HG03571 (cell line): ENCODE measurements around the gene DGCR2.
"Not testable (repeated sequence)": the region's sequence is repeated elsewhere in the genome, so short reads cannot be mapped to it uniquely, and the experiment has no call there.

Experiments used
- ATAC-seq: cut with Tn5 transposase; IDR thresholded peaks from one replicate; pipeline ENCODE4 v1.9.1; 2021; ENCODE audit not compliant: unreplicated experiment

DGCR2 gene

DNA sequence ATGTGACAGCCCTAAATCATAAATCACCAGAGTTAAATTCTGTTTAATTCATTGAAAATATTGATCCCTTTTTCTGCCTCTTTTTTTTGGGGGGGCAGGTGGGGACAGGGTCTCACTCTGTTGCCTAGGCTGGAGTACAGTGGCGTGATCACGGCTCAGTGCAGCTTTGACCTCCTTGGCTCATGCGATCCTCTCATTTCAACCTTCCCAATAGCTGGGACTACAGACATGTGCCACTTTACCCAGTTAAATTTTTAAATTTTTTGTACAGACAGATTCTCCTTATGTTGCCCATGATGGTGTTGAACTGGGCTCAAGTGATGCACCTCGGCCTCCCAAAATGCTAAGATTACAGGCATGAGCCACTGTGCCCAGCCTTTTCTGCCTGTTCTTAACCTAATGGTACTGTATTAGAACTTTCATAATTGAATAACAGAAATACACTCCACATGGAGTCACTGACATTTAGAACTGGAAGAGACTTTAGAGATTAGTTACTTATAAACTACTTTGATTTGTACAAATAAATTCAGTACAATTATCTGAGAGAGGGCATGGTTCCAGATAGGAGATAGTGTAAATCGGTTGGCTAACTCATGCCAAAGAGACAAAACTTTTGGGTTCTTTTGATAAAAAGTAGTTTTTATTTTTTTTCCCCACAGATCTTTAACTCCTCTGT lies 109.8 kb downstream of the DGCR2 start:
- no peak for ATAC-seq

DNA sequence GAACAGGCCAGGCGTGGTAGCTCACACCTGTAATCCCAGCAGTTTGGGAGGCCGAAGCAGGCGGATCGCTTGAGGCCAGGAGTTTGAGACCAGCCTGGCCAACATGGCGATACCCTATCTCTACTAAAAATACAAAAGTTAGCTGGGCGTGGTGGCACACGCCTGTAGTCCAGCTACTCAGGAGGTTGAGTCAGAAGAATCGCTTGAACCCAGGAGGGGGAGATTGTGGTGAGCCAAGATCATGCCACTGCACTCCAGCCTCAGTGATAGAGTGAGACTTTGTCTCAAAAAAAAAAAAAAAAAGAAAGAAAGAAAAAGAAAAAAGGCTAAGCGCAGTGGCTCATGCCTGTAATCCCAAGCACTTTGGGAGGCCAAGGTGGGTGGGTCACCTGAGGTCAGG lies 110.6 kb downstream of the DGCR2 start:
- not testable (repeated sequence) for ATAC-seq

DNA sequence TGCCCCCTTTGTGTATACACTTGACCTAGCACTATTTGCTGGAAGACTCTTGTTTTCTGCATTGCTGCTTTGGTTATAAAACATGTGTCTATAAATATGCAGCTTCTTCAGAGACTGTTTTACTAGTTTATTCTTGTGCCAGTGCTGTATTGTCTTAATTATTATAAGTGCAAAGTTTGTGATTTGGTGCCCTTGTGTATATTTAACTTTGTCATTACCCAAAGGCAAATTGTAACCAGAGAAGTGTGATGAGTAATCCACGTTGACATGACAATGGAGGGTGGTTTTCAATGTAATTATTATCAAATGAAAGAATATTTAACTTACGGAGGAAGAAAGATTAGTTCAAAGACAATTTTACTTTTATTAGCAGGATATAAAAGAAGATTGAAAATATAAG lies 111.1 kb downstream of the DGCR2 start:
- ATAC-seq, result no peak

DNA sequence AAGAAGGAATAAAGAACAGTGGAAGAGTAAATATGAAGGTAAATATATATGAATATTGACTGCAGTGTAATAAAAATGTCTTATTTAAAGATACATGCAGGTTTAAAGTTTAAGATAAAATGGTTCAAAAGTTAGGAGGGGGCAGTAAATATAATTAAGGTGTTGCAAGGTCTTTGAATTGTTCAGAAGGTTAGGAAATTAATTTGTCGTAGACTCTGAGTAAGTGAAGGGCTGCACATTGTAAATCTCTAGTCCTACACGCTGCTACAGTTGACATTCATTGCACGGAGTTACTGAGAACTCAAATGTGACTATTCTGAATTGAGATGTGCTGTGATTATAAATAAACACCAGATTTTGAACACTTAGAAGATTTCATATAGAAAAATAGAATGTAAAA lies 116.3 kb downstream of the DGCR2 start:
- no peak for ATAC-seq

DNA sequence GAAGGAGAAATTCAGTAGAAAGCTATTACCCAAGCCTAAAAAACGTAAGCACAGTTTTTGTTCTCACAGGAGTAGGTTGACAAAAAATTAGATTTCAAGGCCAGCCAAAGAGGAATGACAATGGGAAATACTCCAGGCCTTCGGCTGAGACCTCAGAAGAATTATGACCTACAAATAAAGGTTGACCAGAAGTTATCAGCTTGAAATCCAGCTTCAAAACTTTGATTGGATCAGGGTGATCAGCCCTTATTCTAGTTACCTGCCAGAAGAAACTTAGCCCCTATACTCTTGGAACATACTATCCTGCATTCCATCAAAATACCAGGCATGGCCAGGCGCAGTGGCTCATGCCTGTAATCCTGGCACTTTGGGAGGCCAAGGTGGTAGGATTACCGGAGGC lies 117.7 kb downstream of the DGCR2 start:
- ATAC-seq, result no peak

DNA sequence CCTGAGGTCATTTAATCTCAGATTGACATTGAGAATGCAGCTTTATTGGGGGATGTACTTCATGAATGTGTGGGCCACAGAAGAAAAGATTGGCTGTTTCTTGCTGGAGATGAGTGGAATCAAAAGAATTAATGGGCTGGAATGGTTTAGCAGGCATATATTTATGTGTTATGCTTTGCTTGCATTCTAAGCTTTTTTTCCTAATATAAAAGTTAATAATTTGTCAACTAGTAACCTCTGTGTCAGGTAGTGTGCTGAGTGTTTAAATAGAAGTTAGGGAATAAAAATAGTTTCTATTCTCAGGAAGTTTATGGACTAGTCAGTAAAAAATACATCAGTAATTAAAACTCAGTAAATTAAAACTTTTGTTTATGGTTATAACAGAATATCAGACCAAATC lies 118.7 kb downstream of the DGCR2 start:
- ATAC-seq, result no peak

DNA sequence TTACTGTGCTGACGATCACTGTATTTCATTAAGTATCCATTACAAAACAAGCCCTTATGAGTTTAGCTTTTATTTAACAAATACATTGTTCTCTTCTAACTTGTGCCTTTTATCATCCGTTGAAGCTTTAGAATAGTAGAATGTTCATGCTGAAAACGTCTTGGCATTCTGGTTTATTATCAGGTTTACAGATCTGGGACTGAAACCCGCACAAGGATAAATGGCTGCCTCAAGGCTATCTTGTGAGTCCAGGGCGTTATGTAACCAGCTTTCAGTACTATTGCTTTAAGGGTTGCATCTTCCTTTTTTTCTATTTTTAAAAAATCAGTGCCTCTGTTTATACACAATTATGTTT lies 119.6 kb downstream of the DGCR2 start:
- ATAC-seq, result no peak

DNA sequence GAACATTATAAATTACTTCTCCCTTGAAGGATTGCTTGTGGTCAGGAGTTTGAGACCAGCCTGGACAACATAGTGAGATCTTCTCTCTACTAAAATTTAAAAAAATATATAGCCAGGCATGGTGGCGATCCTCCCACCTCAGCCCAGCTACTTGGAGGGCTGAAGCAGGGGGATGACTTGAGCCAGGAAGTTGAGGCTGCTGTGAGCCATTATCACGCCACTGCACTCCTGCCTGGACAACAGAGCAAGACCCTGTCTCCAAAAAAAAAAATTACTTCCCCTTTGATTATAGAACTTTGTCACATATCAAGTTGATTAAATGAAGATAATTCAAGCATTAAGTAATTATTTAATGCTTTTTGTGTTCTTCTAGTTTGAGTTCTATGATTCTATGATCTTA lies 121.0 kb downstream of the DGCR2 start:
- no peak for ATAC-seq

DNA sequence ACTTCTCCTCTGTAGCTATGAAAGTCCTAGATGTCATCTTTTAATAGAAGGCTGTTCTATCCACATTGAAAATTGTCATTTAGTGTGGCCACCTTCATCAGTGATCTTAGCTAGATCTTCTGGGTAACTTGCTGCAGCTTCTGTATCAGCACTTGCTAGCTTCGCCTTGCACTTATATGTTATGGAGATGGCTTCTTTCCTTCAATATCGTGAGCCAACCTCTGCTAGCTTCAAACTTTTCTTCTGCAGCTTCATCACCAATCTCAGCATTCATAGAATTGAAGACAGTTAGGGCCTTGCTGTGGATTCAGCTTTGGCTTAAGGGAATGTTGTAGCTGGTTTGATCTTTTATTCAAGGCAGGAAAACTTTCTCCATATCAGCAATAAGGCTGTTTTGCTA lies 122.1 kb downstream of the DGCR2 start:
- ATAC-seq, result not testable (repeated sequence)

DNA sequence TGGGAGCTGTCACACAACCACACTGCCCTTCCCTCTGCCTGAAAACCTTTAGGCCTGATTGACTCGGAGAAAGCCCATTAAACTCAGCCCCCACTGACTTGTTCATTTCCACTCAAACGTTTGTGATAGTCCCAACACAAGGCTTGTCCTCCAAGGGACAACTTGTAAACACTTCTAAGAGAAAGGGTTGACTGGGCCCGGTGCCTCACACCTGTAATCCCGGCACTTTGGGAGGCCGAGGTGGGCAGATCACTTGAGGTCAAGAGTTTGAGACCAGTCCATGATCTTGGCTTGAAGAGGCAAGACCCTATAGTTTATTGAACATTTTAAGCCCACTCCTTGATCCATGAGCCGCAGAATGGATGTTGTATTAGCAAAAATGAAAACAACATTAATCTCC lies 122.8 kb downstream of the DGCR2 start:
- ATAC-seq, result no peak

DNA sequence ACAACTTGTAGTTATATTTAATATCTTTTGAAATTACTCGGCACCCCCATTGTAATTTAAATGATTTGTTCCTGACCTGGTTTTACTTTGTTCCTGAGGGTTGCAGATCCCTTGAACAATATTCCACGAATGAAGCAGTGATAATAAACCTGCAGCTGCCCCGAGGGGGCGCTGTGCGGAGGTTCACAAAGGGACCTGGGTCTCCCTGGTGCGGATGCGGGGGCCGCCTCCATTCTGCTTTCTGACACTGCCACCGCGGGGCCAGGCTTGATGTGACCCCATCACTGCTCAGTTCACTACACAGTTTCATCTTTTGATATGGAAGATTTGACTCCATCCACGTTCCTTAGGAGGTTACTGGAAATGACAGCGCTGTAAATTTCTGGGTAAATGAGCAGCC lies 123.2 kb downstream of the DGCR2 start:
- no peak for ATAC-seq

DNA sequence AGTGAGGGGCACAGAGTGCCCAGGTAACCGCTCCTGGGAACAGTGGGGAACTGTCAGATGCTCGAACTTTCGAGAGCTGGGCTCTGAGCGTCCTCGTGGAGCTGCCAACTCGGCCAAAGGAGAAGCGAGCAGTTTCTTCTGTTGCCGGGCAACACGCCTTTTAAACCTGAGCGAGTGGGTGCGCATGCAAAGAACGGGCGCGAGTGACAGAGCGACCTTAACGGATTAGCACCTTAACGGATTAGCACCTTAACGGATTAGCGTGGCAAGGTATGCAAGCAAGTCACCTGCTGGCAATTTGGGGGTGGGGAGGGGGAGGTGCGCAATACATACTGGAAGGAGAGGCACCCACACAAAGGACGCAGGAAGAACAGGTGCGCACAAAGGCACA lies 124.3 kb downstream of the DGCR2 start:
- ATAC-seq, result no peak

DNA sequence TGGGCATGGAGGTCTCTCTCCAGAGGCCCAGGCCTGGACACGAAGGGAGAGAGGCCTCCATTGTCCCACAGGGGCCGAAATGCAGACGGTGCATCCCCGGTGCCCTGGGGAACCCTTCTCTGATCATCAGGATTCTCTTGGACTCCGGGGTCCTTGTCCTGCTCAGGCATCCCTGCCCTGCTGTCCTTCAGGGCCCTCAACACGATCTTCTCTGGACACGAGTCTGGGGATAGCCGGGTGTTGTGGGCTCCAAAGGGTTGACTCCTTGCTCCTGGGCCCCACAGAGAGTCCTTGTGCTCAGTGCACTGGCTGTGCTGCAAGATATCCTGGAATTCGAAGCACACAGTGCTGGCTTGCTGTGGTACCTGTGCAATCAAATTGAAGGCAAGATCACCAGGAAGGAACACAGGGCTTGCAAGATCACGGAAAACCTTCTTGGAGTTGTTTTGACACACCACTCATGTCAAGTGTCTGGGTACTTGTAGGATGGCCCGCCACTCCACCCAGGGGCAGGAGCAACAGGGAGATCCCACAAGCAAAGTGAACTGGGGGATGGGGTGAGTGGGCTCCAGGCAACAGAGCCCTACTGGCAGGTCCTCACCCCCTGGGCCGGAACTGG lies 124.8 kb downstream of the DGCR2 start:
- no peak for ATAC-seq

DNA sequence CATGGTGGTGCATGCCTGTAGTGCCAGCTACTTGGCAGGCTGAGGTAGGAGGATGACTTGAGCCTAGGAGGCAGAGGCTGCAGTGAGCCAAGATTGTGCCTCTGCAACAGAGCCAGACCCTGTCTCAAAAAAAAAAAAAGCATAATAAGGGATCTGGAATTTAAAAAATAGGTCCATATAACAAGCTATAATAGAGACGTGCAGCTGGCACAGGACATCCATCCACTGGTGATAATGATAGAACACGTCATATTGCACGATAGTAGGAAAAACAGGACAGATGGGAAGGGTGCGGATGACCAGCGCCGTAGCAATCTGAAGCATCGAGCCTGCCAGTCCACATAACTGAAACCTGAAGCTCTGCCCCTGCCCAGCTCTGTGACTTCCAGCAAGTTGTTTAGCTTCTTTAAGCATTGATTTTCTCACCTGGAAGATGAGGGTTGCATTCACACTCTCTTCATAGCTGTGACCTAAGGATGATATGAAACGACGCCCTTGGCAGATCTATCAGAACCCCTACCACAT lies 125.8 kb downstream of the DGCR2 start:
- ATAC-seq, result no peak

DNA sequence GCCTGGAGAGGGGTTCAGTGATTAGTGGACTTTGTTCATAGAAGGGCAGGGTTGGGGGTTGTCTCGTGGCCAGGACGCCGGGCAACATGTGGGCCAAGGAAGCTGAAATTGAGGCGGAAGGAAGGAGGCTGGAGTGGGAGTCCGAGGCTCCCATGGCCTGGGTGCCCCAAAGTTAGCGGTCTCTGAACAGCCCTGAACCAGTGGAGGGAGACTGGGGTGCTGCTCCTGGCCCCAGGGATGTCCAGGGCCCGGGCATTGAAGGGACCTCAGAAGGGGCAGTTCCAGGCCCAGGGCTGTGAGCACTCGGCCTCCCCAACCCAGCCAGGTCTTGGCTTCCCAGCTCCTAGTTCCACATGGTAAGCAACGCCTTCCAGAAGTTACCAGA lies 126.9 kb downstream of the DGCR2 start:
- no peak for ATAC-seq

DNA sequence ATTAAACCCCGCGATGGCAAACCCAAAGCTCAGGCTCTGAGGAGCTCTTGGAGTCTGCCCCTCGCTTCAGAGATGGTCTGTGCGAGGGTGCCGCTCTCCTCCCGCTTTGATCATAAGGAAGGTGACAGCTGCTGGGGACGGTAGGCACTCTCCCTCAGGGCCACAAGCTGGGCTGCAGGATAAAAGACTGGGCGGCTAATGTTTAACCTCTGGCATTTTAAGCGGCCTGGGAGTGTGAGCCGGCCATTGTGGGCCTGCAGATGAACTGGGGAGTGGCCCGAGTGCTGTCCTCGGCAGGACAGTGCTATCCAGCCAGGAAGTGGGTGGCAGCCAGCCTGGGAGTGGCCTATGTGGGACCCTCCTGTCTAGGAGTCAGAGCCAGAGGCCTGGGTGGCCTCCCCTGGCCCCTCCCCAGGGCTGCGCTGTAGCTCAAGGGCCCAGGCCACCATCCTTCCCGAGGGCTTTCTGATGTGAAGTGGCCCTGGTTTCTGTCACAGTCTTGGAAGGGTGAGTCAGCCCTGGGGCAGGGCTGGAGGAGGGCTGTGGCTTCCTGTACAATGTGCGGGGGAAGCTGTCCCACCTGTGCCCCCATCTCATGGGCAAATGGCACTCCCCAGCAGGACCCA lies 127.4 kb downstream of the DGCR2 start:
- ATAC-seq, result no peak

DNA sequence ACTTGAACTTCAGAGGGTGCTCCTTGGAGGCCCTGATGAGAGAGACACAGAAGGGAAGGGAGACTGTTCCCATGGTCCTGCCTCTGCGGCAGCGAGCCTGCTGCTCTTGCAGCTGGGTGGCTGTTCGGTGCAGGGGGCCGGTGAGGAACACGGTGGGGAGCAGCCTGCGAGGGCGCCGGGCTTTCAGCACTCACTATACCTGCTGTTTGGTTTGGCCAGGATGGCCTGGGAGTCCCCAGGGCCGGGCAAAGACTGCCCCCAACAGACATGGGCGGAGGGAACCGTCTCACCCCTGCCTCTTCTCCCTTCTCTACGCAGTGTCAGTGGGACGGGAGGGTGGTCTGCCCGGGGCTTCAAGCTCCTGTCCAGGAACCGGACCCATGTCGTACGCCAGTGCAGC lies 128.2 kb downstream of the DGCR2 start:
- ATAC-seq, result no peak

DNA sequence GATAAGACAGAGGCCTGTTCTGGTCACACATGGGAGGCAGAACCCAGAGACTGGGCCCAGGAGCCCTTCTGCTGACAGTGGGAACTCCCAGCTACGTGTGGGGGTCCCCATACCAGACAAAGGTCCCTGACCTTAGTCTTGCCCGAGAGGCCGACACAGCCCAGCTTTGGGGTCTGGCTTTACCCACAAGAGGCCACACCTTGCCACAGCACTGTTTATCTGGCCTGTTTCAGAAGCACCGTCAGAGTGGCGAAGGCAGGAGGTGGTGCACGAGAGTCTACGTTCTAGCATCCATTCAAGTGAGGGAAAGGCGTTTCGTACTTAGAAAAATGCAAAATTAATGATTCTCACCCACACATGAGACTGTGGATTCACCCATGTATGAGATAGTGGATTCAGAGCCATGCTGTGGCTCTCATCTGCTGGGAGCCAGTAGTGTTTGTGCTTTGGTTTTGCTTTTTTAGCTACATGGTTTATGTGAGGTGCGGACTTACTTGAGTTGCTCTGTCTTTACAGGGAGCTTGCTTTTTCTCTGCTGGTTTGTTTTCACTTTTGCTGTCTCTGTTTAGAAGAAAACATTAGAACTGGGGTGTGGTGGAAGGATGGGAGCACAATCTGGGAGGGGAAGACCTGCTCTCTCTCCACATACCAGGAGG lies 129.5 kb downstream of the DGCR2 start:
- no peak for ATAC-seq

DNA sequence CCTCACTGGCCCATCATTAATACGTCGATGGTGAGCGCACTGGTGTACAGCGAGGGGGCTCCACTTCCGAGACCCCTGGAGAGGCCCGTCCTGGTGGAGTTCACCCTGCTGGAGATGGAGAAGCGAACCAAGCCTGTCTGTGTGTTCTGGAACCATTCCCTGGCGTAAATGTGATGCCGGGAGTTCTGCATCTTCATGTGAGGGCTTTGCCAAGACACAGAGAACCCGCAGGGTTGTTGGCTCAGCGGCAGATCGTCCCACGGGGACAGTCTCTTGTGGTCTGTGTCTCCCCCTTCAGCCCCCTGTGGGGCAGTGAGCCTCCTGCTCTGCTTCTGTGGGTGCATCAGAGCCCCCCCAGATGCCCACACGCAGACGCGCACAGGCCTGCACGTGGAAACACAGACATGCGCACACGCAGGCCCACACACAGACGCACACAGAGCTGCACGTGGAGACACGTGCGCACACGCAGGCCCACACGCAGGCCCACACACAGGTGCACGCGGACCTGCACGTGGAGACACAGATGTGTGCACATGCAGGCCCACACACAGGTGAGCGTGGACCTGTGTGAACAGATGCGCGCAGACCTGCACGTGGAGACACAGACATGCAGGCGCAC lies 130.3 kb downstream of the DGCR2 start:
- no peak for ATAC-seq

DNA sequence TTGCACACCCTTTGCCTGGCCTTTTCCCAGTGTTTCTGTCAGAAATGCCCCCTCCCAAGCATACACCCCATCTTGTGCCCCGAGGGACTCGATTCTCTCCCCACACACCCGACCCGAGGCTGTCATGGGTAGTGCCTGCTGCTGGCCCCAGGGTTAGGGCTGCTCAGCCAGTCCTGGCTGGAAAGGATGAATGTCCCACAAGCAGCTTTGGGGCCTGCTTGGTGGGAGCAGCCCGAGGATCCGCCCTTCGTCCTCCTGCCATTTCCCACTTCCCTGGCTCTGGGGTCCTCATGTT lies 131.1 kb downstream of the DGCR2 start:
- ATAC-seq, result no peak

DNA sequence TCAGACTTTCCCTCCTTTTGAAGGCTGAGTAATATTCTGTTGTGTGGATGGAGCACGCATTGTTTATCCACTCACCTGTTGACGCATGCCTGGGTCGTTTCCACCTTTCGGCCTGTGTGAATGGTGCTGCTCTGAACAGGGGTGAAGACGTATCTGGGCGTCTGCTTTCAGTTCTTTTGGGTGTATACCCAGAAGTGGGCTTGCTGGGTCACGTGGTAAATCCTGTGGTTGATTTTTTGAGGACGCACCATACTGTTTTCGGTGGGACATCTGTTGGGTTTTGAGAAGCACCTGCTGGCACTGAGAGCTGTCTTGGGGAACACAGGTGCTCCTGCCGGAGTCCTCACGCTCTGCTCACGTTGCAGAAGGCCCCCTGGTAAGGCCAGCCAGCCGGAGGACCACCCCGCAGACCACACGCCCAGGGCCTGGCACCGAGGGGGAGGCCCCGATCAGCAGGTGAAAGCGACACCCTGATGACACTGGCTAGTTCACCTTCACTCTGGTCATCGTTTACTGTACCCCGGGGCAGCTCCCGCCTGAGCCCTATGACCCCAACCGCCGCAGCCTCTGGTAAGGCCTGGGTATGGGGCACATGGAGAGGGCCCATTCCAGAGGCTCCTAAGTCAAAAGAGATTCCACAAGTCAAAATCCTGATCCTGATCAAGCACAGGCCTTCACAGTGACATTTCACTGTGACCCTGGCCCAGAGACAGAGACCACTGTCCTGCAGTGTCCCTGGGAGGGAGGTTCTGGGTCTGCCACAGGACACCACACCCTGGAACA lies 131.7 kb downstream of the DGCR2 start:
- no peak for ATAC-seq
